Measurements from ENCODE around the gene FNIP2.

The FNIP2 gene

GRCh38 chr4:158763462-158763861 lies 5.4 kb upstream of the FNIP2 start:
- no peak overlapping the region for H3K4me3 ChIP-seq (ENCODE audit: control insufficient read depth, low read depth, low read length)
- DNase-seq (ENCODE audit: low read depth), result no peak
- no peak for TF ChIP-seq CTCF (conservative IDR thresholded peaks at IDR 0.05; ENCODE audit: control insufficient read depth, insufficient read depth, low read depth, low read length)

GRCh38 chr4:158766434-158767044 lies 2.3 kb upstream of the FNIP2 start:
- no peak overlapping the region for H3K4me3 ChIP-seq (ENCODE audit: control insufficient read depth, low read depth, low read length)
- no peak for TF ChIP-seq CTCF (conservative IDR thresholded peaks at IDR 0.05; ENCODE audit: control insufficient read depth, insufficient read depth, low read depth, low read length)
- no peak for DNase-seq (ENCODE audit: low read depth)

- TF ChIP-seq CTCF (conservative IDR thresholded peaks at IDR 0.05; ENCODE audit: control insufficient read depth, insufficient read depth, low read depth, low read length), result no peak
- H3K4me3 ChIP-seq (ENCODE audit: control insufficient read depth, low read depth, low read length), result no peak overlapping the region
- no peak for DNase-seq (ENCODE audit: low read depth)
These were observed 1.4 kb upstream of the FNIP2 start for GRCh38 chr4:158767451-158767850.

- no peak for TF ChIP-seq CTCF (conservative IDR thresholded peaks at IDR 0.05; ENCODE audit: control insufficient read depth, insufficient read depth, low read depth, low read length)
- H3K4me3 ChIP-seq (ENCODE audit: control insufficient read depth, low read depth, low read length), result peak overlapping the region; percentile 85
- peak; percentile 27 for DNase-seq (ENCODE audit: low read depth)
These were observed 522 bp downstream of the FNIP2 start for GRCh38 chr4:158769175-158769921.

- no peak for DNase-seq (ENCODE audit: low read depth)
- no peak overlapping the region for H3K4me3 ChIP-seq (ENCODE audit: control insufficient read depth, low read depth, low read length)
- TF ChIP-seq CTCF (conservative IDR thresholded peaks at IDR 0.05; ENCODE audit: control insufficient read depth, insufficient read depth, low read depth, low read length), result no peak
These were observed 1.8 kb downstream of the FNIP2 start for GRCh38 chr4:158770671-158771070.

GRCh38 chr4:158771776-158772175 lies 3.0 kb downstream of the FNIP2 start:
- no peak for DNase-seq (ENCODE audit: low read depth)
- H3K4me3 ChIP-seq (ENCODE audit: control insufficient read depth, low read depth, low read length), result no peak overlapping the region
- no peak for TF ChIP-seq CTCF (conservative IDR thresholded peaks at IDR 0.05; ENCODE audit: control insufficient read depth, insufficient read depth, low read depth, low read length)

All from fibroblast of mammary gland (primary cell).